Prostate gland (tissue), 2 donors: ENCODE data around the gene LDLRAD4. TPM values are rescaled to one million over a fixed set of nuclear protein-coding genes. Genes with fewer than 3 reads are reported as not detected.

Experiments
- DNase-seq: peaks from one replicate; pipeline ENCODE4 v3.0.0-alpha.2; 2019; ENCODE audit warnings: low spot score
- H3K27ac ChIP-seq, 2 donors: fragments of 200-600 bp; sonication (generic); 2 replicates each; pipeline ENCODE4 v1.5.1; 2017 to 2019
- H3K27me3 ChIP-seq: fragments of 200-600 bp; sonication (generic); replicated peaks from 2 replicates; pipeline ENCODE4 v1.5.1; 2019; ENCODE audit not compliant: insufficient read depth
- H3K36me3 ChIP-seq, 2 donors: fragments of 200-600 bp; sonication (generic); 1 replicate in 1 of 2; 2 replicates in 1 of 2; pipeline versions ENCODE4 v1.5.1 to v1.8.1; 2017 to 2019
- H3K4me1 ChIP-seq: fragments of 200-600 bp; sonication (generic); replicated peaks from 2 replicates; pipeline ENCODE4 v1.5.1; 2019
- H3K4me3 ChIP-seq, 2 donors: fragments of 200-600 bp; sonication (generic); 2 replicates each; pipeline ENCODE4 v1.5.1; 2017 to 2019
- H3K9me3 ChIP-seq: fragments of 200-600 bp; sonication (generic); 2 replicates; pipeline ENCODE4 v1.5.1; 2017
- CTCF ChIP-seq, 4 experiments: fragments of 200-600 bp in 2 of 4; fragments of 450-650 bp in 2 of 4; sonication (generic) in 2 of 4; IDR thresholded peaks; 1 replicate in 3 of 4; 2 replicates in 1 of 4; pipeline ENCODE4 v1.5.1; 2016 to 2019; ENCODE audit warnings: antibody characterized with exemption in 4 of 4, mild to moderate bottlenecking in 2 of 4, moderate library complexity in 2 of 4
- POLR2A ChIP-seq: fragments of 450-650 bp; IDR thresholded peaks from one replicate; pipeline ENCODE4 v1.6.1; 2016; ENCODE audit warnings: antibody characterized with exemption, mild to moderate bottlenecking
- POLR2AphosphoS5 ChIP-seq: sonication (generic); formaldehyde crosslinking; IDR thresholded peaks from one replicate; pipeline ENCODE4 v1.6.1; 2017; ENCODE audit warnings: antibody characterized with exemption
- WGBS: methylation state at CpG from one replicate; pipeline ENCODE4 v1.1.5; 2018; 5-methylcytosine and 5-hydroxymethylcytosine counted together
- intact Hi-C: fragments of 100-400 bp; cut with DNase I; formaldehyde crosslinking; loops from one replicate; pipeline ENCODE4 v1.14.2; 2022
- total RNA-seq, 2 donors: library from RNA; depleted of rRNA; stranded (reverse); fragments of >200 nt; gene quantifications; one replicate each; pipeline ENCODE4 v1.1.0, GENCODE V29; 2016

The LDLRAD4 gene
- total RNA-seq, 2 donors from 2014 or later, result 59.9 to 107 TPM

GRCh38 chr18:13572148-13572547 lies 353.6 kb downstream of the LDLRAD4 start:
- WGBS, result 94% methylated on average over 5 of the region's 5 CpGs
- intact Hi-C loops, result no loop called here
- TF ChIP-seq POLR2A (no peak), CTCF (IDR thresholded peaks at IDR 0.05) (no peak), POLR2AphosphoS5 (no peak)
- DNase-seq, result no peak
- Histone ChIP-seq H3K4me3 (no peak overlapping the region), H3K27me3 (no peaks in the 10 kb centered on the region), H3K36me3 (no peaks in the 10 kb centered on the region), H3K9me3 (no peaks in the 10 kb centered on the region), H3K4me1 (no peaks in the 10 kb centered on the region), H3K27ac (no peak overlapping the region)

GRCh38 chr18:13572721-13573120 lies 354.2 kb downstream of the LDLRAD4 start:
- no peak for TF ChIP-seq POLR2AphosphoS5
- TF ChIP-seq POLR2A, result no peak
- no peak for TF ChIP-seq CTCF (IDR thresholded peaks at IDR 0.05)
- no peak overlapping the region for H3K4me3 ChIP-seq
- no peak overlapping the region for H3K27ac ChIP-seq
- intact Hi-C loops, result no loop called here
- WGBS, result 97% methylated on average over 7 of the region's 7 CpGs
- H3K27me3 ChIP-seq, result no peaks in the 10 kb centered on the region
- H3K36me3 ChIP-seq, result no peaks in the 10 kb centered on the region
- DNase-seq, result no peak
- H3K4me1 ChIP-seq, result no peaks in the 10 kb centered on the region
- H3K9me3 ChIP-seq, result no peaks in the 10 kb centered on the region

- intact Hi-C loops, result no loop called here
- H3K27ac ChIP-seq, result no peak overlapping the region
- TF ChIP-seq POLR2A (no peak), CTCF (IDR thresholded peaks at IDR 0.05) (no peak), POLR2AphosphoS5 (no peak)
- H3K27me3 ChIP-seq, result no peaks in the 10 kb centered on the region
- no peaks in the 10 kb centered on the region for H3K4me1 ChIP-seq
- no peak for DNase-seq
- no peak overlapping the region for H3K4me3 ChIP-seq
- no peaks in the 10 kb centered on the region for H3K36me3 ChIP-seq
- no peaks in the 10 kb centered on the region for H3K9me3 ChIP-seq
- 95% methylated on average over 7 of the region's 7 CpGs for WGBS
Measured at GRCh38 chr18:13573750-13574149, 355.2 kb downstream of the LDLRAD4 start.

GRCh38 chr18:13574355-13574754 lies 355.8 kb downstream of the LDLRAD4 start:
- intact Hi-C loops, result no loop called here
- H3K27ac ChIP-seq, result no peak overlapping the region
- H3K27me3 ChIP-seq, result no peaks in the 10 kb centered on the region
- no peak overlapping the region for H3K4me3 ChIP-seq
- no peak for TF ChIP-seq POLR2AphosphoS5
- TF ChIP-seq POLR2A, result no peak
- no peak for TF ChIP-seq CTCF (IDR thresholded peaks at IDR 0.05)
- DNase-seq, result no peak
- no peaks in the 10 kb centered on the region for H3K36me3 ChIP-seq
- WGBS, result 96% methylated on average over 10 of the region's 10 CpGs
- H3K9me3 ChIP-seq, result no peaks in the 10 kb centered on the region
- no peaks in the 10 kb centered on the region for H3K4me1 ChIP-seq

- no peak for TF ChIP-seq POLR2A
- no peak for TF ChIP-seq POLR2AphosphoS5
- TF ChIP-seq CTCF (IDR thresholded peaks at IDR 0.05), result no peak
- WGBS, result 73% methylated on average over 1 of the region's 1 CpG
- Histone ChIP-seq H3K27ac (no peak overlapping the region), H3K27me3 (no peaks in the 10 kb centered on the region), H3K4me3 (no peak overlapping the region), H3K9me3 (no peaks in the 10 kb centered on the region), H3K36me3 (no peaks in the 10 kb centered on the region), H3K4me1 (no peaks in the 10 kb centered on the region)
- DNase-seq, result no peak
- intact Hi-C loops, result no loop called here
Measured at GRCh38 chr18:13574761-13575160, 356.2 kb downstream of the LDLRAD4 start.
